EH (cell line): ENCODE results near the gene TMEM80.
"Not testable (repeated sequence)": the region's sequence is repeated elsewhere in the genome, so short reads cannot be mapped to it uniquely, and the experiment has no call there.

Source experiments
- DNase-seq: peaks from one replicate; pipeline ENCODE4 v3.0.0-alpha.2; 2015; ENCODE audit warnings: low read depth

Gene TMEM80

DNA sequence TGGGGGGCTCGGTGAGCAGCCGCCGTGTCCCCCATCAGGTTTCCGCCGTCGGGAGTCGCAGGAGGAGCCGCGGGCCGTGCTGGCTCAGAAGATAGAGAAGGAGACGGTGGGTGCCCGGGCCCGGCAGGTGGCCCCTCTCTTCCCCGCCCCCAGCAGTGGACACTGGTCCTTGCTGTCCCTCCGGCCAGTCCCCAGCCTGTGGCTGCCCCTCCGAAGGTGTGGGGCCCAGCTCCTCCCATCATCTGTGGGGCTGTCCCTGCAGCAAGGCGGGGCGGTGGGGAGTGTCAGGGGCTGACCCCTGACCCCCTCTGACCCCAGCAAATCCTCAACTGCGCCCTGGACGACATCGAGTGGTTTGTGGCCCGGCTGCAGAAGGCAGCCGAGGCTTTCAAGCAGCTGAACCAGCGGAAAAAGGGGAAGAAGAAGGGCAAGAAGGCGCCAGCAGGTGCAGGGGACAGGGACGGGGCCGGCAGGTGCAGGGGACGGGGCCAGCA, 25.7 kb downstream of the TMEM80 start:
- no peak for DNase-seq

DNA sequence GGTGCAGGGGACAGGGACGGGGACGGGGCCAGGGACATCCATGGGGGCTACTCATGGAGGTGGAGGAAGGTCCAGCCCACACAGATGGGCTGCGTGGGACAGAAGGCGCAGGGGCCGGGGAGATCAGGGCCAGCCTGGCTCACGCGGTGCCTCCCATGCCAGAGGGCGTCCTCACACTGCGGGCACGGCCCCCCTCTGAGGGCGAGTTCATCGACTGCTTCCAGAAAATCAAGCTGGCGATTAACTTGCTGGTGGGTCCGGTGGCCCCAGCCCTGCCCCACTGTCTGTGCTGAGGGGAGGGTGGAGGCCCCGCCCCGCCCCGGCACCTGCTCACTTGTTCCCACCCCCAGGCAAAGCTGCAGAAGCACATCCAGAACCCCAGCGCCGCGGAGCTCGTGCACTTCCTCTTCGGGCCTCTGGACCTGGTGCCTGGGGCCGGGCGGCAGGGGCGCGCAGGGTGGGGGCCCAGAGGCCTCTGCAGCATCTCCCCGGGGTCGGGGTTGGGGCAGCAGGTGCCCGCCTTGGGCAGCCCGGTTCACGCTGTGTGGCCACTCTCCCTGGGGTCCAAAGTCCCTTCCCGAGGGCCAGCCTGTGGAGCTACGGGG, 26.2 kb downstream of the TMEM80 start:
- no peak for DNase-seq

DNA sequence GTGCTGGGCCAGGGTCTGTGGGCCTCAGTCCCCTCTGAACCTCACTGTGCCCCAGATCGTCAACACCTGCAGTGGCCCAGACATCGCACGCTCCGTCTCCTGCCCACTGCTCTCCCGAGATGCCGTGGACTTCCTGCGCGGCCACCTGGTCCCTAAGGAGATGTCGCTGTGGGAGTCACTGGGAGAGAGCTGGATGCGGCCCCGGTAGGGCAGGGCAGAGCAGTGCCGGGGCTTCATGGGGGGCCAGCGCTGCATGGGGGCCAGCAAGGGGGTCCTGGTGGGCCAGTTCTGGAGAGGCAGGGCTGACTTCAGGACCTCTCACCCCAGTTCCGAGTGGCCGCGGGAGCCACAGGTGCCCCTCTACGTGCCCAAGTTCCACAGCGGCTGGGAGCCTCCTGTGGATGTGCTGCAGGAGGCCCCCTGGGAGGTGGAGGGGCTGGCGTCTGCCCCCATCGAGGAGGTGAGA, 26.8 kb downstream of the TMEM80 start:
- DNase-seq = no peak

DNA sequence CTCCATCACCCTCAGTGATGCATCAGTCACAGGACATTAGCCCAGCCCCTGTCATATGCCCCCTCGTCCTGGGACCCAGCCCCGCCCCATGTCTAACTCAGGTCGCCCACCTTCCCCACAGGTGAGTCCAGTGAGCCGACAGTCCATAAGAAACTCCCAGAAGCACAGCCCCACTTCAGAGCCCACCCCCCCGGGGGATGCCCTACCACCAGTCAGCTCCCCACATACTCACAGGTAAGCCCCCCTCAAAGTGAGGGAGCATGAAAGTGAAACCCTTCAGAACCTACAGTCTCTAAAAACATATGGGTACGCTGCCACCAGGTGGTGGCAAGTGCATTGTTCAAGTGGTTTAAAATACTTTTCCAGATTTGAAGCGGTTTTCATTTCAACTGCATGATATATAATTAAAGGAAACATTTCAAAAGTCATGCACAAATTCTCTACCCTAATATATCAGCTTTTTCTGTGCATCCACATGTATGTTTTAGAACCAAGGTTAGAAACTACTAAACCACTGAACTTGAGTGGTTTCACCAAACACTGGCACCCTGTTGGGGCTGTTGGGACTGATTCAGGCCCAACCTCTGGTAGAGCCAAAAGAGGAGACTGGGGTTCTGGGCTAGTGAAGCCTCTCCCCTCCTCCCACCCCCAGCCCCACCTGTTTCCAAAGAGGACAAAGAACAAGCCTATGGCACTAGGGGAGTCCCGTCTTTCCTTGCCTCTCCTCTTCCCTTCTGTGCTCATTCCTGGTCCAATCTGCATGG, 27.7 kb downstream of the TMEM80 start:
- peak; percentile 68 for DNase-seq

DNA sequence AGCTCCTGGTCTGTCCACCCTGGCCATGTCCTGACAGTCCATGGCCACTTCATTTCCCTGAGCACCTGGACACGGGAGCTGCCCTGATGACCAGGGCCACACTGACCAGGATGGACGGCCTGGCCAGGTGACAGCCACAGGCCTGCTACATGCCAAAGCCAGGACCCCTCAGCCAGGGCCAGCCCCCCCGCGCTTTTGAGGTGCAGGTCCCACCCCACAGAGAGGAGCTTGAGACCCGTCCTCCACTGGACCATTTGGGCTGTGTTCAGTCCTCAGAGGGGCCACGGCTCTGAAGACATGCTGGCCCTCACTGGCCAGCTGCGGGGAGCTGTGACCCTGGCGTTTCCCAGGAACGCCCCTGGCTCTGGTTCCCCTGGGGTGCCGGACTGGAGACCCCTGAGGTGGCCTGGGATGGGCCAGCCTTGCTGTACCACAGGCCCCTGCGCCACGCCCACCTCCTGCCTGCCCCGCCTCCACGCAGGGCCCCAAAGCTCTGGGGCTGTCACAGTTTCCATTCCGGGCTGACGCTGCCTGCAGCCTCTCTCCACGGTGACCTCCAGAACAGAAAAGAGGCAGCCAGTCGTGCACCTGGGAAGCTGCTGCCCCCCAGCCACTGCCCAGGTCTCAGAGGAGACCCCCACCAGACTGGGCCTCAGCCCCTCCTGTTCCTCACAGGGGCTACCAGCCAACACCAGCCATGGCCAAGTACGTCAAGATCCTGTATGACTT, 28.6 kb downstream of the TMEM80 start:
- DNase-seq = no peak

DNA sequence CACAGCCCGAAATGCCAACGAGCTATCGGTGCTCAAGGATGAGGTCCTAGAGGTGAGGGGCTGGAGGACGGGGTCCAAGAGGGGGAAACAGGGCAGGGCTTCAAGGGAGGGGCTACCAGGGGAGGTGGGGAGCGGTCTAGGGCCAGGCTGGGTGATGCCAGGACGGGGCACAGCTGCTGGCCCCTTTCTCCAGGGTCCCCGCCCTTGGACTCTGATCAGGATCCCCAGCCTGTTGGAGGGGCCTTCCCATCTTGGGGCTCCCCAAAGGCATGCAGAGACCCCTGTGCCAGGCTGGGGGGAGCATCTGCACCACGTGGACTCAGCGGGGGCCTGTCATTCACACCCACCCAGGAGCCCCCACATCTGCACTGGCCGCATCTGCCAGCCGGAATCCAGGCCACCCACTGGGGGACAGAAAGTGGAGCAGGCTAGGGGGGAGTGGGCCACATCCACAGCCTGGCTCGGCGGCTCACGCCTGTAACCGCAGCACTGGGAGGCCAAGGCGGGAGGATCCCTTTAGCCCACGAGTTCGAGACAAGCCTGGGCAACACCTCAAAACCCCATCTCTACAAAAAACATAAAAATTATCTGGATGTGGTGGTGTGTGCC, 29.3 kb downstream of the TMEM80 start:
- no peak for DNase-seq

DNA sequence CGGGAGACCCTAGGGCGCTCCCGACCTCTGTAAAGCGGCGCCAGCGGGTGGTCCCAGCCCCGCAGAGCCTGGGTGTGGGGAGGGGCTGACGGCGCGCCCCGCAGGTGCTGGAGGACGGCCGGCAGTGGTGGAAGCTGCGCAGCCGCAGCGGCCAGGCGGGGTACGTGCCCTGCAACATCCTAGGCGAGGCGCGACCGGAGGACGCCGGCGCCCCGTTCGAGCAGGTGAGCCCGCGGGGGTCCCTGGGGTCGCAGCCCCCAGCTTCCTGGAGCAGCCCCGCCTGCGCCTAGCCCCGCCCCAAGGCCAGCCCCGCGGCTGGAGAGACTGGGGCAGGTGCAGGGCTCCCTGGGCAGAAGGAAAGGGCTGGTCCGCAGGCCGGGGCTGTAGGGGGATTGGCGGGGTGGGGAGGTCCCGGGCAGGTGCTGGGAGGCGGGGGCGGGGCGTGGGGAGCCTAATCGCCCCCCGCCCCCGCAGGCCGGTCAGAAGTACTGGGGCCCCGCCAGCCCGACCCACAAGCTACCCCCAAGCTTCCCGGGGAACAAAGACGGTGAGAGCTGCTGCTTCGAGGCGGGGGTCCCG, 30.1 kb downstream of the TMEM80 start:
- no peak for DNase-seq

DNA sequence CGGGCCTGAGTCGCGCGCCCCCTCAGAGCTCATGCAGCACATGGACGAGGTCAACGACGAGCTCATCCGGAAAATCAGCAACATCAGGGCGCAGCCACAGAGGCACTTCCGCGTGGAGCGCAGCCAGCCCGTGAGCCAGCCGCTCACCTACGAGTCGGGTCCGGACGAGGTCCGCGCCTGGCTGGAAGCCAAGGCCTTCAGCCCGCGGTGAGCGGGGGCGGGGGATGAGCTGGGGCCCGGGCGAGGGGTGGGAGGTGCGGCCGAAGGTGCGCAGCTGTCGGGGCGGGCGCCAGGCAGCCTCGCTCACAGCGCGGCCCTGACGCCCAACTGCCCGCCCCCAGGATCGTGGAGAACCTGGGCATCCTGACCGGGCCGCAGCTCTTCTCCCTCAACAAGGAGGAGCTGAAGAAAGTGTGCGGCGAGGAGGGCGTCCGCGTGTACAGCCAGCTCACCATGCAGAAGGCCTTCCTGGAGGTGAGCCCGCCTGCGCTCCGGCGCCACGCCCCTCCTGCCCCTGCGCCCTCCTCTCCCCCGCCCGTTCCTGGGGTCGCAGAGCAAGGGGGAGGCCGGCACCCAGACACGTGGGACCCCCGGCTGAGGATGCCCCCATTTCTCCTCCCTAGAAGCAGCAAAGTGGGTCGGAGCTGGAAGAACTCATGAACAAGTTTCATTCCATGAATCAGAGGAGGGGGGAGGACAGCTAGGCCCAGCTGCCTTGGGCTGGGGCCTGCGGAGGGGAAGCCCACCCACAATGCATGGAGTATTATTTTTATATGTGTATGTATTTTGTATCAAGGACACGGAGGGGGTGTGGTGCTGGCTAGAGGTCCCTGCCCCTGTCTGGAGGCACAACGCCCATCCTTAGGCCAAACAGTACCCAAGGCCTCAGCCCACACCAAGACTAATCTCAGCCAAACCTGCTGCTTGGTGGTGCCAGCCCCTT, 30.9 kb downstream of the TMEM80 start:
- peak; percentile 27 for DNase-seq

DNA sequence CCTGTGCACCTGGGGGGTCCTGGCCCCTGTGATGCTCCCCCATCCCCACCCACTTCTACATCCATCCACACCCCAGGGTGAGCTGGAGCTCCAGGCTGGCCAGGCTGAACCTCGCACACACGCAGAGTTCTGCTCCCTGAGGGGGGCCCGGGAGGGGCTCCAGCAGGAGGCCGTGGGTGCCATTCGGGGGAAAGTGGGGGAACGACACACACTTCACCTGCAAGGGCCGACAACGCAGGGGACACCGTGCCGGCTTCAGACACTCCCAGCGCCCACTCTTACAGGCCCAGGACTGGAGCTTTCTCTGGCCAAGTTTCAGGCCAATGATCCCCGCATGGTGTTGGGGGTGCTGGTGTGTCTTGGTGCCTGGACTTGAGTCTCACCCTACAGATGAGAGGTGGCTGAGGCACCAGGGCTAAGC, 31.7 kb downstream of the TMEM80 start:
- no peak for DNase-seq

DNA sequence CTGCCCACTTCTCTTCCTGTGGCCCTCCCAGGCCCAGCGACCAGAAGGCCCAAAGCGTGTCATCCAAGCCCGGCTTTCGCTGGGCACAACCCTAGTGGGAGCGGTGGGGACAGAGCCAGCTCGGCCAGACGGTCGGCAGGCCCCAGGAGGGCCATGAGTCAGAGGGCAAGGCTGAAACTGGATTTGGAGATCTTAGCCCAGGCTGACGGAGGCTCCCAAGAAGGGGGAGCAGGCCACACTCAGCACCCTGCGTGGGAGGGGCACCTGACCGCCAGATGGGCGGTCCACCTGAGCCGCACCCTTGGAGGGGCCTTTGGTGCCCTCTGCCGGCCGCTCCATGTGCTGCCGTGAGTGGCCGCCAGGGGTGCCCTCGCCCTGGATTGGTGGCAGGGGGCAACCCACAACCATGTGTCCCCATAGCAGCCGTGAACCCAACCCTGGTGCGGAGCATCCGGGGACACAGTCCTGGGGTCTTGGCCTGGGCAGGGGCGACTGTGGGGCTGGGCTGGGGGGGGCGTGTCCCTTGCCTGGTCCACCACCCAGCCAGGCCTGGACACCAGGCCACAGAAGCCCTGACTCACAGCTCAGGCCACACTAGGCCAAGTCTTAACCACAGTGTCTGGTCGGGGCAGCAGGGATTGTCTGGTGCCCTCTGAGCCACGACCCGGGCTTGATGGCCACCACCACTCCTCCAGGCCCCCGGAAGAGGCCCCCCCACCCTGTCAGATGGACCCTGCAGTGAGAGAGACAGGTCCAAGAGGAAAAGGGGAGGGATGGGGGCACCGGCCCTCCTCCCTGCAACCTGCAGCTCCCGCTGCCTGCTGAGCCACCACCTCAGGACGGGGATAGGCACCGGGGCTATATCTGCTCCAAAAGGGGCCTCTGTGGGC, 32.5 kb downstream of the TMEM80 start:
- peak; percentile 84 for DNase-seq

DNA sequence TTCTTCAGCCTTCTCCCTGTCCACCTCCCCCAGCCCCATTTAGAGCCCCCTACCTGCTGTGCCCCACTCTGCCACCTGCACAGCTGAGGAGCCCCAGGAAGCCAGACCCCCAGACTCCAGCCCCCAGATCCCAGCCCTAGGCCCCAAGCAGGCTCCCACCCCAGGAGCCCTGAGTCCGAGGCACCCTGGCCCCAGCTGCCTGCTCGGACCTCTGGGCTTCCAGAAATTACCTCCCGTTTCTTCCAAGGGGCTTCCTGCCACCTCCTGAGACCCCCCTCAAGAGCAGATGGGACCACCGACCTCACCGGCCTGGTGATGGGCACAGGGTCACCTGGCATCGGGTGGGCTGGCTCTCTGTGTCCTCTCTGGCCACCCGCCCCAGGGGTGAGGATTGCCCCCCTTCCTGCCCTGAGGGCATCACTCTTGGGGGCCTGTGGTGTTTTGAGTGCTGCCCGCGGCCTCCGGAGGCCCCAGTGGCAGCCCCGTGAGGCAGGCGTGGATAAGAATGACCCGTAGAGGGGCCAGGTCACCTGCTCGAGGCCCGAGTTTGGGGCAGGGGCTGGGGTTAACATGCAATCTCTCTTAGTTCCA, 33.4 kb downstream of the TMEM80 start:
- no peak for DNase-seq

DNA sequence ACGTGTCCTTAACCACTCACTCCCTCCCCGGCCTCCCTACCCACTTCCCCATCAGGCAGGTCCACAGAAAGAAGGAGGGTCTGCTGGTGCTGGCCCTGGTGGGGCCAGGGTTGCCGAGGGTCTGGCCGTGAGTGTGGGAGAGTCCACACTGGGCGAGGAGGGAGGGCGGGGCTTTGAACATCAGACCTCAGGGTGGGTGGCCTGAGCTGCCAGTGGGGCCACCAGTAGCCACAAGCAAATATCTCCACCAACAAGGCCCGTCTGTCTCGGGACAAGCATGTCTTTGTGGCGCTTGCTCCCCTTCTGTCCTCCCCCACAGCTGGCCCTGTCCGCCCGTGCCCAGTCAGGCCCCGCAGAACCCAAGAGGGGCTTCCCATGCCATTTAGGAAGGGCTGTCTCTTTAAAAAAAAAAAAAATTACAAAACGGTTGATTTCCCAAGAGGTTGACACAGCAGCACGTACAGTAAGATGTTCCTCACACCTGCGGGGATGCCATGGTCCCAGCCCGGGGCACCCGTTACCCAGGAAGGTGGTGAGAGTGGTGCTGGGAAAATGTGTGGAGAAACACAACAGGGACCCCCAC, 34.0 kb downstream of the TMEM80 start:
- no peak for DNase-seq

DNA sequence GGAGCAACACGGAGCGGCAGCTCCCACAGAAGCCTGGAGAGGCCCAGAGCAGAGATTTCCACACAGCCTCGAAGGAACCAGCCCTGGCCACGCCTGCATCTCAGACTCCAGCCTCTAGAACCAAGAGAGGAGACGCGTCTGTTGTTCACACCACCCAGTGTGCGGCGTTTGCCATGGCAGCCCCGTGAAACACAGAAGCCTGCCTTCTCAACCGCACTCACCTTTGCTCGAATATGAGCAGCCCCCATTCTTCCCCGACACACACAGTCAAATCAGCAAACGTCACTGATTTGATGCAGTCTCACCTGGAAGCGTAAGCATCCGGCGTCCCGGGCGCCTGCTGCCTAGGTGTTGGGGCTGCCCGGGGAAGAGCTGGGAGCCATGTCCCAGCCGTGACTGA, 37.5 kb downstream of the TMEM80 start:
- no peak for DNase-seq

DNA sequence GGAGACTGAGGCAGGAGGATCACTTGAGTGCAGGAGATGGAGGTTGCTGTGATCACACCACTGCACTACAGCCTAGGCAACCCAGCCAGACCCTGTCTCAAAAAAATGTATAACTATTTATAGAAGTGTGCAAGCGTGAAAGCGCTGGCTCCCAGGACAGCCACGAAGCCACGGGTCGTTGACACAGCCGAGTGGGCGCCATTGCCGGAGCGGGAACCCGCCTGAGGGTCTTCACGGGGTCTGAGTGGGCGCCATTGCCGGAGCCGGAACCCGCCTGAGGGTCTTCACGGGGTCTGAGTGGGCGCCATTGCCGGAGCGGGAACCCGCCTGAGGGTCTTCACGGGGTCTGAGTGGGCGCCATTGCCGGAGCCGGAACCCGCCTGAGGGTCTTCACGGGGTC, 38.9 kb downstream of the TMEM80 start:
- not testable (repeated sequence) for DNase-seq

DNA sequence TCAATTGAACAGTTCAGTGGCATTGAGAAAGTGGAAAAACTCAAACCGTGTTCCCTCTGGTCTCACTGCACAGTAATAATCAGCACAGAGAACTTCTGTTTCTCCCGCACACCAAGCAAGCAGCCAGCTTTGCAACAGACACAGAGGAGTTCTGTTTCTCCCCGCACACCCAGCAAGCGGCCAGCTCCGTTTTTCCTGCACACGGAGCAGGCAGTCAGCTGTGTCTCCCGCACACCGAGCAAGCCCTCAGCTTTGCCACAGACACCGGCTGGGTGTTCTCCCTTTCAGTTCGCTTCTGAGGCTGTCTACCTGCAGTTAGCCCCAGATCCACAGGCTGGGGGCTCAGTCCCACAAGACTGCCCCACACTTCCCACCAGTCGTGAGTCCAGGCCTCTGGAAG, 41.8 kb downstream of the TMEM80 start:
- DNase-seq = no peak

DNA sequence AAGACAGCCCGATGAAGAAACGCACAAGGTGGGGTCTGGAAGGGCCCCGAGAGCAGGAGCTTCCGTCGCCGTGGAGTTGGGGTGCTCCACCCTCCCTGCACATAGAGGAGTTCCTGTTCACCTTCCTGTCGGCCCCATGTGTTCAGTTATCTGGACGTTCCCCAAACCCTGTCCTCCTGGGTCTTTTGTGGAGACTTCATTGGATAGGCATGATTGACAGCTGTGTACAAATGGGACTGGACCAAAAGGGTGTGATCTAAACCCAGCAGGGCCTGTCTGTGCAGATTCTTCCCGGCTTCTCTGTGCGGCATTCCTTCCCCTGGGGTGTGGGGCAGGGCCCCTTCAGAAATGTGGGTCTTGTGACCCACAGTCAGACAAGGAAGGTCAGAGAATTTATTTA, 42.3 kb downstream of the TMEM80 start:
- not testable (repeated sequence) for DNase-seq

DNA sequence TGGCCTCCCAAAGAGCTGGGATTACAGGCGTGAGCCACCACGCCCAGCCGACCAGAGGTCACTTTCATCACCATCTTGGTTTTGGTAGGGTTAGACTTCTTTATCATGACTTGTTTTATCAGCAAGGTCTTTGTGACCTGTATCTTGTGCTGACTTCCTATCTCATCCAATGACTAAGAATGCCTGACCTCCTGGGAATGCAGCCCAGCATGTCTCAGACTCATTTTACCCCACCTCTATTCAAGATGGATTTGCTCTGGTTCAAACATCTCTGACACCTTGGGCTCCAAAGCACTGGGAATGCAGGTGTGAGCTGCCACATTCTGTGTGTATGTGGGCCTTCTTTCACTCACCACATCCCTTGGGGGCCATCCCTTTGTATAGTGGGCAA, 46.5 kb downstream of the TMEM80 start:
- no peak for DNase-seq

DNA sequence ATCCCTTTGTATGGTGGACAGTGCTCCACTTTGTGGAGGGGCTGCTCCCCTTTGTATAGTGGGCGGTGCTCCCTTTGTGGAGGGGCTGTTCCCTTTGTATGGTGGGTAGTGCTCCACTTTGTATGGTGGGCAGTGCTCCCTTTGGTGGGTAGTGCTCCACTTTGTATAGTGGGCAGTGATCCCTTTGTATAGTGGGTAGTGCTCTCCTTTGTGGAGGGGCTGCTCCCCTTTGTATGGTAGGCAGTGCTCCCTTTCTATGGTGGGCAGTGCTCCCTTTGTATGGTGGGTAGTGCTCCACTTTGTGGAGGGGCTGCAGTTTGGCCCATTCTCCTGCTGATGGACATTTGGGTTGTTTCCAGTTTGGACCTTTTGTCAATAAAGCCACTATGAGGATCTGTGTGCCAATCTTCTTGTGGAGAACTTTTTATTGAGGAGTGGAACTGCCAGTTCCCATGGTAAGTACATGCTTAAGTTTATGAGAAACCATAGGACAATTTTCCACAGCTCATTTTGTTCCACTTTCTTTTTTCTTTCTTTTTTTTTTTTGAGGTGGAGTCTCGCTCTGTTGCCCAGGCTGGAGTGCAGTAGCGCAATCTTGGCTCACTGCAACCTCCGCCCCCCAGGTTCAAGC, 47.1 kb downstream of the TMEM80 start:
- no peak for DNase-seq

DNA sequence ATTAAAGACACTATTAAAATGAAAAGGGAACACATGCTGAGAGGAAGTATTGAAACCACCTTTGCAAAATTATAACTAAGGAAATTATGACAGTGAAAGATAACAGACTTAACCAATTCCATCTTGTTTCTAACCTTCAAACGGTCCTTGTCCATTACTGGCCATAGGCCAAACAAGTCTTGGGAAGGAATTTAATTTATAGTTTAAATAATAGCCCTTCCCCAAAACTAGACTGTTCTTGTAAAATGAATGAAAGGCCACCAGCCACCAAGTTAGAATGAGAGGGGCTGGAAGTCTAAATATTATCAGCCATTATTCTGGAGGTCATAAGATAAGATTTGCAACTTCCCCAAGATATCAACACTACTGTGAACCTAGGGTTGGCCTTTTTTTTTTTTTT, 49.8 kb downstream of the TMEM80 start:
- DNase-seq = no peak
